ENCODE results near the gene NDUFB2.
"Not testable (repeated sequence)": the region's sequence is repeated elsewhere in the genome, so short reads cannot be mapped to it uniquely, and the experiment has no call there.

Gene NDUFB2

DNA sequence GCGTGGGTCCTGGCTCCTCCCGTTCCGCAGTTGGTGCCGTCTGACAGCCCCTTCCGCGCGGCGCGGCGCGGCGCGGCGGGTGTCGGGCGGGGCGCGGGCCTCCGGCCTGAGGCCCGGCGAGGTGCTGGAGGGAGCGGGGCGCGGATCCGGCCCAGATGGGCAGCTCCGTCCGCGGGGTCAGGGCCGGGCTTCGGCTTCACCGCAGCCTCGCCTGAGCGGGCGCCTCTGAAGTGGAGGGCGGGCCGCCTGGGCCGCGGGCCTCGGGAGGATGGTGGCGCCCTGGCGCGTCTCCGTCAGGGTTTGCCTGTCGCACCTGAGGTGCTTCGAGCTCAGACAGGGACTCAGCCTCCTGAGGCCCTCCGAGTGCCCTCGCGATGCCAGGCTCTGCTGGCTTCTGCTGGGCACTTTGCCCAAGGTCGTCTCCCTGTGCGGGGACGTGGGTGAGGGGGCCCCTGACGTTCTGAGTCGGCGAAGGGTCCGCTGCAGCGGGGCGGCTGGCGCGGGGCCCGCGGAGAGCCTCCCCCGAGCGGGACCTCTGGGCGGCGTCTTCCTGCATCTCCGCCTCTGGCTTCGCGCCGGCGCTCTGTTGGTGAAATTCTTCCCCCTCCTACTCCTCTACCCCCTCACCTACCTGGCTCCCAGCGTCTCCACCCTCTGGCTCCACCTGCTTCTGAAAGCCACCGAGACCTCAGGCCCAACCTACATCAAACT, 23.3 kb upstream of the NDUFB2 start:
- no peak for DNase-seq

DNA sequence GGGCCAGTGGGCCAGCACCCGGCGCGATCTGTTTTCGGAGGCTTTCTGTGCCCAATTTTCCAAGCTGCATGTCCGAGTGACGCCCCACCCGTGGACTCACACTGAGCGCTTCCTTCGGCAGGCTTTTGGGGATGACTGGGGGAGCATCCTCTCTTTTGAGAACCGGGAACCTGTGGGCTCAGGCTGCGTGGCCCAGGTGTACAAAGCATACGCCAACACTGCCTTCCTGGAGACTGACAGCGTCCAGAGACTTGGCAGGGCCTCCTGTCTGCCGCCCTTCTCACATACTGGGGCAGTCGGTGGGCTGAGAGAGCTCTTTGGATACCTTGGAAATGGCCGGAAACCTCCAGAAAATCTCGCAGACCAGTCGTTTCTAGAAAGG, 22.7 kb upstream of the NDUFB2 start:
- no peak for DNase-seq

DNA sequence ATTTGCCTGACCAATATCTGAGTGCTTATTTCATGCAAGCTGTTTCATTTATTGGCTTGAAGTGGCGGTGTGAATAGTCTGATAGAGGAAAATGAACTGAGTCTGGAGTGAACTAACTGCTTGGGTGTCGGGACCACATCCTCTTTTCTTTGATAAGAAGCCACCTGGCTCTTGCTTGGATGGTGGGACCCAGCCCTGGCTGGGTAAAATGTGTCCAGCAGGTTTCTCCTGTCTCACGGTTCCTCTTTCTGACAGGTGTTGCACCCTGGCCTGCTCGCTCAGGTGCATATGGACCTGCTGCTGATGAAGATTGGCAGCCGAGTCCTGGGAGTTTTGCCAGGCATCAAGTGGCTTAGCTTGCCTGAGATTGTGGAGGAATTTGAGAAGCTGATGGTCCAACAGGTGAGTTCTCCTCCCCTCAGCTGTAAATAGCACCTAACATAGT, 22.1 kb upstream of the NDUFB2 start:
- DNase-seq: peak; percentile 17

DNA sequence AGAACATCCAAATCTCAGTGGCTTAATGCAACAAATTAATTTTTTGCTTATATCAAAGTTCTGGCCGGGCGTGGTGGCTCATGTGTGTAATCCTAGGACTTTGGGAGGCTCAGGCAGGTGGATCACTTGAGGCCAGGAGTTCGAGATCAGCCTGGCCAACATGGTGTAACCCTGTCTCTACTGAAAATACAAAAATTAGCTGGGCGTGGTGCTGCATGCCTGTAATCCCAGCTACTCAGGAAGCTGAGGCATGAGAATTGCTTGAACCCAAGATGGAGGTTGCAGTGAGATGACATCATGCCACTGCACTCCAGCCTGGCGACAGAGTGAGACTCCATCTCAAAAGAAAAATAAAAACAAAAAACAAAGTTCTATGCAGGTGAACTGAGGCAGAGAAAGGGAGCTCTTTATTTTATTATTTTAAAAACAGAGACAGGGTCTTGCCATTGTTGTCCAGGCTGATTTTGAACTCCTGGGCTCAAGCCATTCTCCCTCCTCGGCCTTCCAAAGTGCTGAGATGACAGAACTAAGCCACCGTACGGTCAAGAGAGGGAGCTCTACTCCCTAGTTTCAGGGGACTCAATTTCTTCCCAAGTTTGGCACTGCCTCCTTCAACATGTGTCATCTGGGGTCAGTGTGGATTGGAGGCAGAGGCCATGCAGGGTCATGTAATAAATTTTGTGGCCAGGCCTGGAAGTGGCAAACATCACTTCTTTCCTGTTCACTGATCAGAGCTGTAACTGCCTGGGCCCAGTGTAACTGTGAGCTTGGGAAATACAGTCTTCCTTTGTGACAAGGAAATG, 21.4 kb upstream of the NDUFB2 start:
- DNase-seq: peak; percentile 81

DNA sequence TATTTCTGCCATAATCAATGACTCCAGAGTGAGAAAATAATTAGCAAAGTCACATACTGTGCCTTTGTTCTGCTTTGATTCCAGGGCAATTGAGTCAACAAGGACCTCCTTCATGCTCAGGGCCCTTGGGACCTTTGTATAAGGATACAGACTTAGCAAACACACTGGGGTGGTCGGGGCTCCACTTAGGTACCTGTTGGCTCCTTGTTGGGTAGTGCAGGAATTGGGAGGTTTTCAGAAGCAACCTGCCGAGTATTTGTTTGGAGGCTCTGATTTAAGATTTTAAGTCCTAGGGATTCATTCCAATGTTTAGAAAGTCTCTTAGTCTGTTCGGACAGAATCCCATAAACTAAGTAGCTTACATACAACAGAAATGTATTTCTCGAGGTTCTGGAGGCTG, 20.8 kb upstream of the NDUFB2 start:
- no peak for DNase-seq

DNA sequence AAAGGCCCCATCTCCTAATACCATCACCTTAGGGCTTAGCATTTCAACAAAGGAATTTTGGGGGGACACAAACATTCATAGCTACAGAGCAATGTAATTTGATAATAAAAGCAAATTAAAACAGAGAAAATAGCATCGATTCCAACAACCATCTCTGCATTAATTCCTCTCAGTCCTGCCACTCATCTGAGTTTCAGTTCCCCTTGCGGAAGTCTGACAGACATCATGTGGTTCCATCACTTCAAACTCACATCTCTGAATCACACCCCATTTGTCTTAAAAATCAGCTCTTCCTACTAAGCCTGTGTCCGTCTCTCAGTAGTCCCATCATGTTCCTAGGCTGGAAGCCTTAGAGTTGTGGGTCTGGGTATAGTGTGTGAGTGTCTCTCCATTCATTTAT, 20.2 kb upstream of the NDUFB2 start:
- DNase-seq: no peak

DNA sequence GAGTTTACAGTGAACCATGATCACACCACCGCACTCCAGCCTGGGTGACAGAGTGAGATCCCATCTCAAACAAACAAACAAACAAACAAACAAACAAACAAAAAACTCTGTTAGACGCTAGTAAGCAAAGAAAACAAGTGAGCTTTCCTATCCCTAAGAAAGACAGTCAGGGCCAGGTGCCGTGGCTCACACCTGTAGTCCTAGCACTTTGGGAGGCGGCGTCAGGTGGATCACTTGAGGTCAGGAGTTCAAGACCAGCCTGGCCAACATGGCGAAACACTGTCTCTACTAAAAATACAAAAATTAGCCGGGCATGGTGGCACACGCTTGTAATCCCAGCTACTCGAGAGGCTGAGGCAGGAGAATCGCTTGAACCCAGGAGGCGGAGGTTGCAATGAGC, 19.6 kb upstream of the NDUFB2 start:
- DNase-seq: not testable (repeated sequence)

DNA sequence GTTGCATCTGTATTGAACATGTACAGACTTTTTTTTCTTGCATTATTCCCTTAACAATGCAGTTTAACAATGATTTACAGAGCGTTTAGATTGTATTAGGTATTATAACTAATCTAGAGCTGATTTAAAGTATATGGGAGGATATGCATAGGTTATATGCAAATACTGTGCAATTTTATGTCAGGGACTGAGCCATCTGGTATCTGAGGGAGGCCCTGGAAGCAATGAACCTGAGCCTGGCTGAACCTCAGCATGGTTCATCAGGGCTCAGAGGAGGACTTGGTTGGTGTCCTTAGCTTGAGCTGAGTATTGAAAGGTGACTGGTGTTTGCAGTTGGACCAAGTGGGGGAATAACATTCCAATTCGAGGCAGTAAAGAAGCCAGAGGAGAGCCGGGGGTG, 19.0 kb upstream of the NDUFB2 start:
- no peak for DNase-seq

DNA sequence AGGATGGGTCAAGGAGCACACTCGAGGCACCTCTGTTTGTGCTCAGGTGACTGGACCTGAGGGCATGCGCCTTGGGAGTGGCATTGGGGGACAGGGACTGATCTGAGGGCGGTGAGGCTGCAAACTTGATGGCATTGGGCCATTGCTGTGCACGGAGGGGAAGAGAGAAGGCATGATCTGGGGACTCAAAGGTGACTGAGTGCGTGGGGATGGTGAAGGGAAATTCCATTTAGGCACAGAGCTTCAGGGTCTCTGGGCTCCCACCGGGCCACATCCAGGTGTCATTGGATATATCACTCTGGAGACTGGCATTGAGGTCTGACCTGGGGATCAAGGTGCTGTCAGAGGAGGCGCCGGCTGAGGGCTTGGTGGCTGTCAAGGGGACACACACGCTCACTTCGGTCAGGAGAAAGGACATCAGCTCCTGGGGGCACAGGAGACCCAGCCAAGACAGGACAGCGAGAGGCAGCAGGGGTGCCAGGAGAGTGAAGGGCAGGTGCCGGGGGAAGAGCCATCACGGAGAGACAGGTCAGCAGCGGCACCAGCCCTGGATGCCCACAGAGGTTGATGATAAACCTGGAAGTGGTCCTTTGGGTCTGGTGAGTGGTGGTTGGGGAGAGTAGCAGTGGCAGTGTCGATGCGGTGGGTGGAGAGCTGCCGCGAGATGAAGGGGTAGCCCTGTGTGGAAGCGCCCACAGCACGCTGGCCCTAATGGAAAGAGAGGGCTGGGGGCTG, 18.3 kb upstream of the NDUFB2 start:
- DNase-seq: no peak

DNA sequence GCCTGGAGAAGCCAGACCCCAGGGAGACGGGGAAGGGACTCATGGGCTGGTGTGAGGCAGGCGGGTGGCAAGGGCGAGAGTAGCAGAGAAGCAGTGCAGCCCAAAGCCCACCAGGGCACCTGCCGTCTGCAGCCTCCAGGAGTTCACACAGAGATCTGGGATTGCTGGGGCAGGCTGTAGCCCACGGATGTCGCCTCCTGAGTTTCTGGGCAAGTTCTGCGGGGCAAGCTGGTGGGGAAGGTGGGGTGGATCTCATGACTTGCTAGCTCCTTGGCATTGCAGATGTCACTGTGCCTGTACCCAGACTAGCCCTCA, 17.7 kb upstream of the NDUFB2 start:
- no peak for DNase-seq

DNA sequence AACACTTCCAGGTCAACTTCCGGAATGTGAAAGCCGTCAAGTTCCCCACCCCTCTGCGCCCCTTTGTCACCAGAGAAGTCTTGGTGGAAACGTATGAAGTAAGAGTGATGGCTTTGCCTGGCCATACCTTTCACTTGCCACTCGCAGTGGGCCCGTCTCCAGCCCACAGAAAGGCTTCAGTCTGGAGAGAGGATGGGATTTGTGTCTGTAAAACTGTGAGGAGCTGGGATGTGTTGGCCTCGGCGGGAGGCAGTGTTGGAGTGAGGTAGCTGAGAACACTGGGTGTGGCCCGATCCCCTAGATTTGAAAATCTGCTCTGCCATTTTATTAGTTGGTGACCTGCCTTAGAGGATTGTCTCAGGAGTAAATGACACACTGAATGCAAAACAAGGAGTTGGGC, 17.3 kb upstream of the NDUFB2 start:
- no peak for DNase-seq

DNA sequence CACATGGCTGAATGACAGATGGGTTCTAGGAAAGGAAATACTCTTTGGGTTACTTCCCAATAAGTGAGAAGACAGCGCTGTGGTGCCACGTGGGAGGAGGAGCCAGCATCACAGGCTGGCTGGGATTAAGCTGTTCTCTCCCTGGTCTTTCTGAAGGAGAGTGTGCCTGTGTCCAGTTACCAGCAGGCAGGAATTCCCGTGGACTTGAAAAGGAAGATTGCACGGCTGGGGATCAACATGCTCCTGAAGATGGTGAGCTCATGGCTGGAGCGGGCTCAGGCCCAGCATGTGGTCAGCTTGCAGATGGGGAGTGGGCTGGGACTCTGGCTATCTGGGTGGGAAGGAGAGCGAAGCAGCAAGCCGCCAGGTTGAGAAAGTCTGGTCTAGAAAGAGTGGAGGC, 15.6 kb upstream of the NDUFB2 start:
- DNase-seq: no peak

DNA sequence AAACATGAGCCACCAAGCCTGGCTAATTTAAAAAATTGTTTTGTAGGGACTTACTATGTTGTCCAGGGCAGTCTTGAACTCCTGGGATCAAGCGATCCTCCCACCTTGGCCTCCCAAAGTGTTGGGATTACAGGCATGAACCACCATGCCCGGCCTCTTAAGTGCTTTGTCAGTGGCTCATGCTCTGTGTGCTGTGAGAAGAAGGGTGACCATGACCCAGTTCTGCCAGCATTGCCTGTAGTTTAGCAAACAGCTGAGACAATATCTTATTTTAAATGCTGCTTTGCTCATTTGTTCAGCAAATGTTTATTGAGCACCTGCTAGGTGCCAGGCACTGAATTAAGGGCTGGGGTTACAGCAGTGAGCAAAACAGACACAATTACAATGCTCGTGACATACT, 14.7 kb upstream of the NDUFB2 start:
- DNase-seq: no peak

DNA sequence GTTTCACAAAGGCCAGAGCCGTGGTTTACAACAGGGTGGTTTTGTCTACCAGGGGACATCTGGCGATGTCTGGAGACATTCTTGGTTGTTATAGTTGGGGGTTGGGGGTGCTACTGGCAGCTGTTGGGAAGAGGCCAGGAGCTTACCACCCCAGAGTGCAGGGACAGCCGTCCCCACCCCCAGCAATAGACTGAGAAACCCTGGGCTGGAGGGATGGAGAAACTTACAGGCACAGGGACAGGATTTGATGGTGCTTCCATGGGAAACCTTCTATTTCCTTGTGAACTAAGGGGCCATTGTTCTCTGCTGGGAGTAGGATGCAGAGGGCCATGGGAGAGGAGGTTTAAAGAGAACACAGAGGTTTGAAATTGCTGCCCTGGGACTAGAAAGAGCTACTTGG, 12.9 kb upstream of the NDUFB2 start:
- no peak for DNase-seq

DNA sequence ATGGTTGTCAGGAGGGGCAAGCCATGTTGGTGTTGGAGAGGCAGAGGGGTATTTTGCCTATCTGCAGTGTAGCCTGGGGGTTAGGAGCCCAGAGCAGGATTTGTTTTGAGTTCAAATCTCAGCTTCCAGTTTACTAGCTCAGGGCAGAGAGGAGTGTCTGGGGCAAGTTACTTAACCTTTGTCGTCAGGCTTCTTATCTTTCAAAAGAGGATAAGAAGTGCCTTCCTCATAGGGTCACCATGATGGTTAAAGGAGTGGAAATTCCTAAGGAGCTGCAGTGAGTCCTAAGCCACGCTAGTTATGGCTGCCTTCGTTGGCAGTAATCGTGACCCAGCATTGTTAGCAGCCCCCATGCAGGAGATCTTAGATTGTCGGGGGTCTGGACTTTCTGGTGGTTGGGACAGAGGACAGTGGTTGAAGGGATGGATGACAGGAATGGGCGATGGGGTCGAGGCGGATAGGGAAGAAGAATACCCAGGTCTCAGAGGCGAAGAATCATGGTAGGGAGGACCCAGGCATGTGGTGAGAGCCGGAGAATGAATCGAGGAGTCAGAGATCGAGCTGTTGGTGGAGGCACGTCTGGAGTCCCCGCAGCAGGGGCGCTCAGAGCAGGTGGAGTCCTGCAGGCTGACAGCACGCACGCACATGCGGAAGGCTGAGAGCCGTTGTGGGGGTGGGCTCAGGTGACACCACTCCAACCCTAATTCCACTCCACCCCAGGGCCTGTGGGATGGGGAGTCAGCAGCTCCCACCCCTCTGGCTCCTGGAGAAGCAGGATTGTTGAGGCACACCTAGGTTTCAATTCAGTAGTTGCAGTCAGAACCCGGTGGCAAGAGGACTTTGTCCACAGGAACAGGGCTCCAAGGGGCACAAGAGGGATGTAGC, 12.2 kb upstream of the NDUFB2 start:
- no peak for DNase-seq

DNA sequence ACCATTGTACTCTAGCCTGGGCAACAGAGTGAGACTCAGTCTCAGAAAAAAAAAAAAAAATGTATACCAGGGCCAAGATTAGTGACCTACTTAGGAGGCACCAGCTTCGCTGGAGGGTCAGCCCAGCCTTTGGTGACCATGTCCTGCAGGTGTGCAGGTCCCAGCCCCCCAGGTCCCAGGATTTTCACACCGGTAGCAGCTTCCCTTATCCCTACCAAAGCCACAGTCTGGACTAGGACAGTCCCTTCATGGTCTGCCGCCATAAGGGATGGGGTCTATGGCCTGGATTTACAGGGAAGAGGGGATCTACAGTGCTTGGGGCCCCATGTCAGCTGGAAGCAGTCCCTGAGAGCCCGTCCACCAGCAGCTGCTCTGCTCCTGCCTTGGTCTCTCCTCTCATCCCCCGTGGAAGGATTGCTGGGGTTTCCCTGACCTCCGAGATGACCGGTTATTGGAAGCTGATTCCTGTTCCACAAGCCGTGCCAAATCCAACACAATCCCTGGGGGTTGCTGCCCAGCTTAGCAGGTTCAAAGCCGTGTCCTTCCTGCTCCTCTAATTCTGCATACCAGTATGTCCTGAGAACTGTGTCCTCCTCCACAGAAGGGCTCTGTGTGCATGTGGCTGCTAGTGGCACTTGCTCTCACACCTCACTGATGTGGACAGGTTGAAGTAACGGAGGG, 11.0 kb upstream of the NDUFB2 start:
- no peak for DNase-seq

DNA sequence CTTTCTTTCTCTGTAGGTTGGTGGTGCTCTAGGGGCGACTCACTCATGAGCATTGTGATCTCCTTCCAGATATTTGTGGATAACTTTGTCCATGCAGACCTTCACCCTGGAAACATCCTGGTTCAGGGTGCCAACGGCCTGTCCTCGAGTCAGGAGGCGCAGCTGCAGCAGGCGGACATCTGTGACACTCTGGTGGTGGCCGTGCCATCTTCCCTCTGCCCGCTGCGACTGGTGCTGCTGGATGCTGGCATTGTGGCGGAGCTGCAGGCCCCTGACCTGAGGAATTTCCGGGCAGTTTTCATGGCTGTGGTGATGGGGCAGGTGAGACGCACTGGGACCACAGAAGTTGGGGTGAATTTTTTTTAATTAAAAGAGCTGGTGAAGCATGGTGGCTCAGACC, 9.6 kb upstream of the NDUFB2 start:
- no peak for DNase-seq

DNA sequence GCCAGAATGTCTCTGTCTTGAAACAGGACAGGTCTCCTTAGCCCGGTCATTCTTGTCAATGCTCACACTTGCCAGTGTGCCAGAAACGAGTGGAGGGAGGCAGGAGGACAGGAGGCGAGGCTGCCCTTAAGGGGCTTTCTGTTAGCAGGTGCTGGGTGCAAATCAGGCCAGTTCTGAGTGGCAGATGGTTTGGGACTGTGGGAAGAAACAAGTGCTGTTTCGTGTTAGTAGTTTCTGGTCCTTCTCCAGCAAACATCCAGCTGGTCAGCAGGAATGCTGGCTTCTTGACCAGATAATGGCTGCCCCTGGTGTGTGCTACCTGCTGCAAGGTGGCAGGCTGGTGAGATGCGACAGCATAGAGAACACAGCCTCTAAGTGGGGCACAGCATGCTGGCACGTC, 8.2 kb upstream of the NDUFB2 start:
- no peak for DNase-seq

DNA sequence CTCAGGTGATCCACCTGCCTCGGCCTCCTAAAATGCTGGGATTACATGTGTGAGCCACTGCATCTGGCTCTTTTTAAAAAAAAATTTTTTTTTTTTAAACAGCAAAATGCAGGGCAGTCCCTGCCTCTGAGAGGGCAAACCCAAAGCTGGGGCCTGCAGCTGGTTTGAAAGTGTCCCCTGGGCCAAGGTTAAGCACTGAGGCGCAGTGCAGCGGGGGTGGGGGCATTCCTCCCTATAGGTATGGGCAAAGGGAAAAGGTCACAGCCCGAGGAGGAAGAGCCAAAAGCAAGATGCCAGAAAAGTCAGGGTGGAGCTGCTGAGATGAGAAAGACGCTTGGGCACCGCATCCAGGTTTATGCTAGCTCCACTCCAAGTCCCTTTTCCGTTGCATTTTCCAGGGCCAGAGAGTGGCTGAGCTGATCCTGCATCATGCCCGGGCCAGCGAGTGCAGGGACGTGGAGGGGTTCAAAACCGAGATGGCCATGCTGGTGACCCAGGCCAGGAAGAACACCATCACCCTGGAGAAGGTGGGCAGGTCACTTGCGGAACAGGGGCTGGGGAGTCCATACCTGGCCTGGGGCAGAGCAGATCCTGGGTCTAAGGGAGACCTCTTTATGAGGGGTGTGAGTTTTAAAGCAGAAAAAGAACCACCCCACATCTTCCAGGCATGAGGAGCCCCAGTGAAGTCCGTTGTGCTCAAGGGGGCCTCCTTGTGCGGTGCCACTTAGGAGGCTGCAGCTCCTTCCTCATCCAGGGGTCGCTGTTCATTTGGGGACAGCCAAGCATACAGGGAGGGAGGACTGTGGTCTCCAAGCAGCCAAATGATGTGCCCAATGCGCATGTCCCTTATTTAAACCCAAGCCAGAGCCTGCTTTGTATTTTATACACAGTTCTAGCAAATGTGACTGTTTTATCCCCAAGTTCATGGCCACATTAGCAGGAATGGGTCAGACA, 7.0 kb upstream of the NDUFB2 start:
- DNase-seq: no peak

DNA sequence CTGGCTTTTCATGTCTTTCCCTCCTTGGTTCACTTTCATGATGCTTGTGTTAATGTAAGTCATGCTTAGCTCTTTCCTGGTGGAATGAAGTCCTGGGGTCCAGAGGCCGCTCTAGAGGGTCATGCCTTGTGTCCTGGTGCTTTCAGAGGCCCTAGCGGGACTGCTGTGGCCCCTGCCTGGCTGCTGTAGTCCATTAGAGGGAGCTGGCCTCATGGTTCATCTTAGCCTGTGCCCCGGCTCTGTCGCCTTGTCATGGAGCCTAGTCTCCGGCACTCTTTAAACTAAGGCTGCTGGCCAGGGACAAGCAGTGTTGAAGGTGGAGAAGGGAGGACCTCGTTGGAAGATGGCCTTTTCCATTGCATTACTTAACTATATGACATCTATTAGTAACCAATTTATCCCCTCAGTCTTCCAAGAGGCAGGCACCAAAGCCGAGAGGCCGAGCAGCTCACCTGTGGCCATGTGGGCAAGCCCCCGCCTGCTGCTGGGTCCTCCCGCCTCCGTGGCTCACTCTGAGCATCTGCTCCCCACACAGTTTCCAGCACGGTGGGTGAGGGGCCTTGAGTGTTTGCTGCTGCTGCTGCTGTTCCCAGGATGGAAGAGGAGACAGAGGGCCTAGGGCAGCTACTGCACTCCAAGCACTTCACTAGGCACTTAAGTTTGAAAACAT, 5.0 kb upstream of the NDUFB2 start:
- DNase-seq: no peak

DNA sequence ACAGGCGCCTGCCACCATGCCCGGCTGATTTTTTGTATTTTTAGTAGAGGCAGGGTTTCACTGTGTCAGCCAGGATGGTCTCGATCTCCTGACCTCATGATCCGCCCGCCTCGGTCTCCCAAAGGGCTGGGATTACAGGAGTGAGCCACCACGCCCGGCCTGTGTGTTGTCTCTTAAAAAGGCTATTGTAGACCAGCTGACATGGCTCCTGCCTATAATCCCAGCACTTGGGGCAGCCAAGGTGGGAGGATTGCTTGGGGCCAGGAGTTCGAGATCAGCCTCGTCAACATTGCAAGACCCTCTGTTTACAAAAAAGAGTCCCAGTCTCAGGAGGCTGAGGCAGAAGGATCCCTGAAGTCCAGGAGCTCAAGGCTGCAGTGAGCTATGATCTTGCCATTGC, 2.7 kb upstream of the NDUFB2 start:
- not testable (repeated sequence) for DNase-seq
